ENCODE data around the gene MARCHF10. TPM values are rescaled to one million over a fixed set of nuclear protein-coding genes. Genes with fewer than 3 reads are reported as not detected.

MARCHF10 gene
- total RNA-seq, 1 donor from 2014 or later, result 1.3 TPM

GRCh38 chr17:62675701-62676100 lies 132.4 kb downstream of the MARCHF10 start:
- Histone ChIP-seq H3K4me3 (ENCODE audit: low read depth, low read length) (no peak overlapping the region), H3K27me3 (ENCODE audit: control insufficient read depth, insufficient read depth, low read length) (no peaks in the 10 kb centered on the region), H3K36me3 (ENCODE audit: control insufficient read depth, insufficient read depth, low read length) (peaks cover 3% of the 10 kb centered on the region)
- DNase-seq (ENCODE audit: low read depth), result no peak
- no peak for TF ChIP-seq CTCF (IDR thresholded peaks at IDR 0.05; ENCODE audit: insufficient read depth, low read length, poor library complexity, severe bottlenecking)

GRCh38 chr17:62675260-62675659 lies 132.9 kb downstream of the MARCHF10 start:
- peaks cover 3% of the 10 kb centered on the region for H3K36me3 ChIP-seq (ENCODE audit: control insufficient read depth, insufficient read depth, low read length)
- H3K27me3 ChIP-seq (ENCODE audit: control insufficient read depth, insufficient read depth, low read length), result no peaks in the 10 kb centered on the region
- TF ChIP-seq CTCF (IDR thresholded peaks at IDR 0.05; ENCODE audit: insufficient read depth, low read length, poor library complexity, severe bottlenecking), result no peak
- H3K4me3 ChIP-seq (ENCODE audit: low read depth, low read length), result no peak overlapping the region
- no peak for DNase-seq (ENCODE audit: low read depth)

- DNase-seq (ENCODE audit: low read depth), result no peak
- no peak for TF ChIP-seq CTCF (IDR thresholded peaks at IDR 0.05; ENCODE audit: insufficient read depth, low read length, poor library complexity, severe bottlenecking)
- H3K4me3 ChIP-seq (ENCODE audit: low read depth, low read length), result no peak overlapping the region
- no peaks in the 10 kb centered on the region for H3K27me3 ChIP-seq (ENCODE audit: control insufficient read depth, insufficient read depth, low read length)
- H3K36me3 ChIP-seq (ENCODE audit: control insufficient read depth, insufficient read depth, low read length), result peaks cover 3% of the 10 kb centered on the region
Observed at GRCh38 chr17:62674841-62675240, 133.3 kb downstream of the MARCHF10 start.

- peaks cover 3% of the 10 kb centered on the region for H3K36me3 ChIP-seq (ENCODE audit: control insufficient read depth, insufficient read depth, low read length)
- TF ChIP-seq CTCF (IDR thresholded peaks at IDR 0.05; ENCODE audit: insufficient read depth, low read length, poor library complexity, severe bottlenecking), result no peak
- no peaks in the 10 kb centered on the region for H3K27me3 ChIP-seq (ENCODE audit: control insufficient read depth, insufficient read depth, low read length)
- no peak overlapping the region for H3K4me3 ChIP-seq (ENCODE audit: low read depth, low read length)
- no peak for DNase-seq (ENCODE audit: low read depth)
Observed at GRCh38 chr17:62674363-62674739, 133.8 kb downstream of the MARCHF10 start.

GRCh38 chr17:62673614-62674362 lies 134.3 kb downstream of the MARCHF10 start:
- peaks cover 3% of the 10 kb centered on the region for H3K36me3 ChIP-seq (ENCODE audit: control insufficient read depth, insufficient read depth, low read length)
- no peak overlapping the region for H3K4me3 ChIP-seq (ENCODE audit: low read depth, low read length)
- H3K27me3 ChIP-seq (ENCODE audit: control insufficient read depth, insufficient read depth, low read length), result no peaks in the 10 kb centered on the region
- no peak for DNase-seq (ENCODE audit: low read depth)
- no peak for TF ChIP-seq CTCF (IDR thresholded peaks at IDR 0.05; ENCODE audit: insufficient read depth, low read length, poor library complexity, severe bottlenecking)

- Histone ChIP-seq H3K4me3 (ENCODE audit: low read depth, low read length) (no peak overlapping the region), H3K27me3 (ENCODE audit: control insufficient read depth, insufficient read depth, low read length) (no peaks in the 10 kb centered on the region), H3K36me3 (ENCODE audit: control insufficient read depth, insufficient read depth, low read length) (peaks cover 3% of the 10 kb centered on the region)
- DNase-seq (ENCODE audit: low read depth), result no peak
- no peak for TF ChIP-seq CTCF (IDR thresholded peaks at IDR 0.05; ENCODE audit: insufficient read depth, low read length, poor library complexity, severe bottlenecking)
Observed at GRCh38 chr17:62672957-62673356, 135.2 kb downstream of the MARCHF10 start.

Measured in kidney epithelial cell (primary cell).